GM21367 (cell line): ENCODE results near the gene SLC51A.
"Not testable (repeated sequence)": the region's sequence is repeated elsewhere in the genome, so short reads cannot be mapped to it uniquely, and the experiment has no call there.

Experiments
- ATAC-seq: cut with Tn5 transposase; IDR thresholded peaks from one replicate; pipeline ENCODE4 v1.9.1; 2021; ENCODE audit not compliant: unreplicated experiment

Gene SLC51A

GRCh38 chr3:196238612-196239560, 22.6 kb downstream of the SLC51A start:
- no peak for ATAC-seq

- ATAC-seq, result no peak
These were observed 24.1 kb downstream of the SLC51A start for GRCh38 chr3:196240424-196240823.

GRCh38 chr3:196241704-196242103, 25.4 kb downstream of the SLC51A start:
- no peak for ATAC-seq

GRCh38 chr3:196244166-196244565, 27.8 kb downstream of the SLC51A start:
- ATAC-seq, result not testable (repeated sequence)

GRCh38 chr3:196246612-196247308, 30.4 kb downstream of the SLC51A start:
- ATAC-seq, result no peak

GRCh38 chr3:196251918-196252317, 35.6 kb downstream of the SLC51A start:
- no peak for ATAC-seq

- no peak for ATAC-seq
These were observed 38.3 kb downstream of the SLC51A start for GRCh38 chr3:196254376-196255283.

GRCh38 chr3:196255776-196256175, 39.4 kb downstream of the SLC51A start:
- ATAC-seq, result no peak

- ATAC-seq, result no peak
These were observed 44.5 kb downstream of the SLC51A start for GRCh38 chr3:196260784-196261183.

GRCh38 chr3:196263819-196264218, 47.5 kb downstream of the SLC51A start:
- ATAC-seq, result no peak

GRCh38 chr3:196268284-196269163, 52.2 kb downstream of the SLC51A start:
- ATAC-seq, result no peak

- no peak for ATAC-seq
These were observed 54.2 kb downstream of the SLC51A start for GRCh38 chr3:196270499-196270898.

- no peak for ATAC-seq
These were observed 56.5 kb downstream of the SLC51A start for GRCh38 chr3:196272826-196273225.

- no peak for ATAC-seq
These were observed 57.3 kb downstream of the SLC51A start for GRCh38 chr3:196273655-196274054.

- ATAC-seq, result peak; percentile 83
These were observed 58.3 kb downstream of the SLC51A start for GRCh38 chr3:196274585-196274984.

- ATAC-seq, result no peak
These were observed 58.8 kb downstream of the SLC51A start for GRCh38 chr3:196275126-196275525.

- ATAC-seq, result no peak
These were observed 64.5 kb downstream of the SLC51A start for GRCh38 chr3:196280689-196281440.

- no peak for ATAC-seq
These were observed 65.6 kb downstream of the SLC51A start for GRCh38 chr3:196281962-196282361.
